Calu3 (cell line): ENCODE measurements around the gene C9orf153. TPM values are rescaled to one million over a fixed set of nuclear protein-coding genes. Genes with fewer than 3 reads are reported as not detected.

Experiments
- BruUV-seq: library from RNA; stranded (reverse); fragments of 400-500 nt; replicated peaks from 2 replicates; lab custom pipeline; 2021; lab: Mats Ljungman, UMichigan
- CTCF ChIA-PET: fragments of 300-600 bp; sonication (Branson Sonifier 250); formaldehyde crosslinking; loops from one replicate; lab custom pipeline; 2022; ENCODE audit warnings: antibody characterized with exemption; lab: Charles Lee
- DNase-seq: peaks from one replicate; pipeline ENCODE4 v3.0.0; 2022
- H3K27ac Mint-ChIP-seq: one replicate; pipeline ENCODE4 v1.8.0; 2022; ENCODE audit warnings: mixed read lengths; ENCODE audit not compliant: unreplicated experiment
- H3K27me3 Mint-ChIP-seq: one replicate; pipeline ENCODE4 v1.8.0; 2022; ENCODE audit warnings: mixed read lengths; ENCODE audit not compliant: unreplicated experiment
- H3K36me3 Mint-ChIP-seq: one replicate; pipeline ENCODE4 v1.8.0; 2022; ENCODE audit warnings: mild to moderate bottlenecking, moderate library complexity, mixed read lengths; ENCODE audit not compliant: insufficient read depth, unreplicated experiment
- H3K4me1 Mint-ChIP-seq: one replicate; pipeline ENCODE4 v1.8.0; 2022; ENCODE audit warnings: mild to moderate bottlenecking, low read depth, mixed read lengths; ENCODE audit not compliant: unreplicated experiment
- H3K4me3 Mint-ChIP-seq: one replicate; pipeline ENCODE4 v1.8.0; 2022; ENCODE audit warnings: mild to moderate bottlenecking, low read depth, moderate library complexity, mixed read lengths; ENCODE audit not compliant: unreplicated experiment
- H3K9me3 Mint-ChIP-seq: one replicate; pipeline ENCODE4 v1.8.0; 2022; ENCODE audit warnings: low read depth, mixed read lengths; ENCODE audit not compliant: unreplicated experiment
- CTCF ChIP-seq: fragments of 200-600 bp; IDR thresholded peaks from one replicate; pipeline ENCODE4 v1.8.0; 2022; ENCODE audit warnings: antibody characterized with exemption; ENCODE audit not compliant: unreplicated experiment
- intact Hi-C: fragments of 100-400 bp; cut with micrococcal nuclease; formaldehyde crosslinking; loops from one replicate; pipeline ENCODE4 v1.10.0; 2022; ENCODE audit not compliant: unreplicated experiment
- total RNA-seq: library from RNA; stranded (reverse); gene quantifications from 2 replicates; pipeline ENCODE4 v1.2.3, GENCODE V29; 2022

The C9orf153 gene
- total RNA-seq, 1 experiment from 2014 or later: not detected

GRCh38 chr9:86183229-86184137, 76.0 kb downstream of the C9orf153 start:
- H3K27ac Mint-ChIP-seq: no peak overlapping the region
- no peaks in the 10 kb centered on the region for H3K9me3 Mint-ChIP-seq
- no peaks in the 10 kb centered on the region for H3K27me3 Mint-ChIP-seq
- TF ChIP-seq CTCF: no peak
- H3K36me3 Mint-ChIP-seq: no peaks in the 10 kb centered on the region
- intact Hi-C loops: no loop called here
- no peak for DNase-seq
- no TSS peak for BruUV-seq
- CTCF ChIA-PET: no interaction called here
- H3K4me3 Mint-ChIP-seq: no peak overlapping the region
- H3K4me1 Mint-ChIP-seq: peaks cover 8% of the 10 kb centered on the region

- no peaks in the 10 kb centered on the region for H3K27me3 Mint-ChIP-seq
Measured at GRCh38 chr9:86181379-86182315, 77.8 kb downstream of the C9orf153 start.

GRCh38 chr9:86178503-86178902, 81.0 kb downstream of the C9orf153 start:
- TF ChIP-seq CTCF: no peak
- H3K27me3 Mint-ChIP-seq: no peaks in the 10 kb centered on the region
- peaks cover 8% of the 10 kb centered on the region for H3K4me1 Mint-ChIP-seq
- H3K36me3 Mint-ChIP-seq: no peaks in the 10 kb centered on the region
- H3K27ac Mint-ChIP-seq: no peak overlapping the region
- no TSS peak for BruUV-seq
- no peak for DNase-seq
- CTCF ChIA-PET: no interaction called here
- no peaks in the 10 kb centered on the region for H3K9me3 Mint-ChIP-seq
- H3K4me3 Mint-ChIP-seq: no peak overlapping the region
- intact Hi-C loops: no loop called here

More at GRCh38 chr9:86181379-86182315, 77.8 kb downstream of the C9orf153 start:
- CTCF ChIA-PET: interaction anchor here (1.1 kb wide), 1 partner anchor 16 kb away, joined by 5 read pairs; no protein-coding TSS in a partner anchor
- Mint-ChIP-seq H3K36me3 (no peaks in the 10 kb centered on the region), H3K4me1 (peaks cover 8% of the 10 kb centered on the region), H3K9me3 (no peaks in the 10 kb centered on the region), H3K4me3 (no peak overlapping the region), H3K27ac (no peak overlapping the region)
- no peak for DNase-seq
- no TSS peak for BruUV-seq
- TF ChIP-seq CTCF: no peak
- intact Hi-C loops: no loop called here

GRCh38 chr9:86177995-86178394, 81.5 kb downstream of the C9orf153 start:
- no peak overlapping the region for H3K4me3 Mint-ChIP-seq
- intact Hi-C loops: no loop called here
- H3K27ac Mint-ChIP-seq: no peak overlapping the region
- H3K36me3 Mint-ChIP-seq: no peaks in the 10 kb centered on the region
- H3K27me3 Mint-ChIP-seq: no peaks in the 10 kb centered on the region
- BruUV-seq: no TSS peak
- no peaks in the 10 kb centered on the region for H3K9me3 Mint-ChIP-seq
- no peak for DNase-seq
- H3K4me1 Mint-ChIP-seq: peaks cover 8% of the 10 kb centered on the region
- CTCF ChIA-PET: no interaction called here
- TF ChIP-seq CTCF: no peak
